ENCODE measurements around the gene UBE2N. TPM values are rescaled to one million over a fixed set of nuclear protein-coding genes. Genes with fewer than 3 reads are reported as not detected.
A peak's percentile ranks its signal among the peaks of the same experiment; 100 is the strongest.
"Not testable (repeated sequence)": the region's sequence is repeated elsewhere in the genome, so short reads cannot be mapped to it uniquely, and the experiment has no call there.

UBE2N gene
- total RNA-seq, 1 donor from 2014 or later, result 57.6 TPM

DNA sequence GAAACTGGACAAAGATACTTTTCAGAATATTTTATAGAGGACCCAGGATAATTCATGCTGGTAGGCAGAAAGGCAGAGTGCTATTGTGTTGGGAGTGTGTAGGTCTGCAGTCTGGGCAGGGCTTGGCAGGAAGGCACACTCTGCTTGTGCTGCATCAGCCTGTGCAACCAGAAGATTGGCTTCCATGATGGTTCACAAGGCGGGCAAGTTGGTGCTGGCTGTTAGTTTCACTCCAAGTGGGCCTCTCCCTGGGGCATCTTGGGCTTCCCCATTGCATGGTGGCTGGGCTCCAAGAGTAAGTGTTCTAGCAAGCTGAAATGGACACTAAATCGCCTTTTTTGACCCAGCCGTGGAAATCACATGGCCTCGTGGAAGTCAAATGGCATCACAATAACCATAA lies 1.8 kb upstream of the UBE2N start:
- no peak for DNase-seq (ENCODE audit: low read depth)

GRCh38 chr12:93442411-93443340 lies 929 bp upstream of the UBE2N start:
- no peak for DNase-seq (ENCODE audit: low read depth)

DNA sequence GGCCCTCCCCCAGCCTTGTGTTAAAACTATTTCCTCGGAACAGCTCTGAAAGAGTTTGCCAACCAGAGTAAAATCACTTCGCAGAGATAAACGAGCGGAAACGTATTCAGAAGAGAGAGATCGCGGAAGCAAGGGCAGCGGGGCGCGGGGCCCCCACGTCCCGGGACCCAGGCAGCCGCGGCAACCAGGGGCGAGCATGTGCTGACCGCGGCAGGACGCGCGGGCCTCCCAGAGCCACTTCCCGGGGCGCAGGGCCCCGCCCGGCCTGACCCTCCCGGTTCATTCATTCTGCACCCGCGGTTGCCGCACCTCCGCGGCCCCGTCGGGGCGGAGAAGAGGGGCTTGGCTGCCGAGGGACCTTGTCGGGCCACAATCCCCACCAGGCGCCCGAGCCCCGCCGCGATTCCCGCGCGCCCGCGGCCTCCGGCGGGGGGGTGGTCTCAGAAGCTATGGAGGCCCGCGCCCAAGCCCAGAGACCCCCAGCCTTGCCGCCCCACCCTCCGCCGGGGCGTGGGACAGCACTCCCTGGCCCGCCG lies 598 bp downstream of the UBE2N start:
- DNase-seq (ENCODE audit: low read depth), result peak; percentile 24

- DNase-seq (ENCODE audit: low read depth), result no peak
Measured at GRCh38 chr12:93440043-93440835, 1.5 kb downstream of the UBE2N start.

DNA sequence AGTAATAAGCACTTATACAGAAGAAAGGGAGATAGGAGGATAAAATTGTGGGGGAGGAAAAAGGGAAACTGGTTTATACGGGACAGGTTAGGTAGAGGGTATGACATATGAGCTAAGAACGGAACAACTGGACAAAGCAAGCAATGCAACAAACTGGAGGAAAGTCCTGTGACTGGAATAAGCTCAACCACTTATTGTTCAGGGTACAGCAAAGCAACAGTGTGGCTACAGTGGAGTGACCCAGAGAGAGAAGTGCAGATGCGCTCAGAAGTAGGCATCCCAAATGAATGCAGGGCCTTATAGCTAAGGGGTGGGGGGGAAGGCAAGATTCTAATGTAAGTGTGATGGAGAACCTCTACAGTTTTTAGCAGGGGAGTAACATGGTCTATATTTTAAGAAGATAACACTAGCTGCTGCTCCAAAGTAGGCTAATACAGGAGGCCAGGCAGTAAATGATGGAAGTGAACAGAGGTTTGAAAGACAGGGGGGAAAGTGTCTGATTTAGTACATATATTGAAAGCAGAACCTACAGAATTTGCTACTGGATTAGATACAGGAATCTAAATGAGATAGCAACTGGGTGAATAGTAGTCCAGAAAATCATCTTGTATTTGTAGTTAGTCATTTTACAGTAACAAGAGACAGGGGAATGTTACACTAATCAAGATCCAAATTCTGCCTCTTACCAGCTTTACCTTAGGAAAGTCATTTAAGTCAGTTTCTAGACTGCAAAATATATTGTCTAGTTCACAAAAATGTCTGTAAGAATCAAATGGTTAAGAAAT lies 3.3 kb downstream of the UBE2N start:
- no peak for DNase-seq (ENCODE audit: low read depth)

DNA sequence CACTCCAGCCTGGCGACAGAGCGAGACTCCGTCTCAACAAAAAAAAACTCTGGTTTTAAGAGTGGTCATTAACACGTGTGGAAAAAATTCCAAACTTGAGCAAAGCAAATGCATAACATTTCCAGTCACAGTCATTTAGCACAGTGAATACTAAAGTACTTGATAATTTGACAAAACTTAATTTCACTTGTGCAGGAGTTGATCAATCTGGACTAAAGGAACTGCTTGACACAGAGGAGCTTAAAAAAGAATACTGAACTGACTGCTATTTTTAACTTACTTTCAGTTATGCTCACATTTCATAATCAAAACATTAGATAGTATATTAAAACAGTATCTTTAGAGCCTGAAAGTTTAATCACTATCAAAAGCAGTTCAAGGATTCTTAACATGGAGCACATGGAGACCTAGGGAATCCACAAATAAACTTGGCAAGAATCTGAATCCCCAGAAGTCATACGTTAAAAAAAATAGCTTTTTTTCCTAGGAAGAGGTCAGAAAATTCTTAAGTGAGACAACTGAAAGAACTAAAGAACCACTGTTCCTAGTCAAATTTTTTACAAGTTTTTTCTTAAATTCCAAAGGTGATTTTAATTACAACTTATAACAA lies 7.4 kb downstream of the UBE2N start:
- no peak for DNase-seq (ENCODE audit: low read depth)

GRCh38 chr12:93432031-93432430 lies 9.7 kb downstream of the UBE2N start:
- DNase-seq (ENCODE audit: low read depth), result not testable (repeated sequence)

- DNase-seq (ENCODE audit: low read depth), result no peak
Measured at GRCh38 chr12:93430280-93430679, 11.5 kb downstream of the UBE2N start.

DNA sequence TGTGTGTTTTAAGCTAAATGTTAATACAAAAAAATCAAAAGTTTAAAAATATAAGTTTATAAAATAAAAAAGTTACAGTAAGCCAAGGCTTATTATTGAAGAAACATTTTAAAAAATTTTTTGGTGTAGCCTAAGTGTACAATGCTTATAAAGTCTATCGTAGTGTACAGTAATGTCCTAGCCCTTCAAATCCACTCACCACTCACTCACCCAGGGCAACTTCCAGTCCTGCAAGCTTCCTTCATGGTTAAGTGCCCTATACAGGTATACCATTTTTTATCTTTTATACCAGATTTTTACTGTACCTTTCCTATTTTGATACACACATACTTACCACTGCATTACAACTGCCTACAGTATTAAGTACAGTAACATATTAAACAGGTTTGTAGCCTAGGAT lies 11.9 kb downstream of the UBE2N start:
- no peak for DNase-seq (ENCODE audit: low read depth)

DNA sequence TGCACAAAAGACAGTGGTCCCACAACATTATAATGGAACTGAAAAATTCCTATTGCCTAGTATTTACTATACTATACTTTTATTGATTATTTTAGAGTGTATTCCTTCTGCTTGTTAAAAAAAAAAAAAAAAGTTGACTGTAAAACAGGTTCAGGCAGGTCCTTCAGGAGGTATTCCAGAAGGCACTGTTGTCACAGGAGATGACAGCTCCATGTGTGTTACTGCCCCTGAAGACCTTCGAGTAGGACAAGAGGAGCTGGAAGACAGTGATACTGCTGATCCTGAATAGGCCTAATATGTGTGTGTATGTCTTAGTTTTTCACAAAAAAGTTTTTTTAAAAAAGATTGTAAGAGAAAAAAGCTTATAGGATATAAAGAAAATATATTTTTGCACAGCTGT lies 12.3 kb downstream of the UBE2N start:
- DNase-seq (ENCODE audit: low read depth), result no peak

- DNase-seq (ENCODE audit: low read depth), result no peak
Measured at GRCh38 chr12:93427779-93428564, 13.8 kb downstream of the UBE2N start.

- DNase-seq (ENCODE audit: low read depth), result no peak
Measured at GRCh38 chr12:93426412-93426805, 15.3 kb downstream of the UBE2N start.

DNA sequence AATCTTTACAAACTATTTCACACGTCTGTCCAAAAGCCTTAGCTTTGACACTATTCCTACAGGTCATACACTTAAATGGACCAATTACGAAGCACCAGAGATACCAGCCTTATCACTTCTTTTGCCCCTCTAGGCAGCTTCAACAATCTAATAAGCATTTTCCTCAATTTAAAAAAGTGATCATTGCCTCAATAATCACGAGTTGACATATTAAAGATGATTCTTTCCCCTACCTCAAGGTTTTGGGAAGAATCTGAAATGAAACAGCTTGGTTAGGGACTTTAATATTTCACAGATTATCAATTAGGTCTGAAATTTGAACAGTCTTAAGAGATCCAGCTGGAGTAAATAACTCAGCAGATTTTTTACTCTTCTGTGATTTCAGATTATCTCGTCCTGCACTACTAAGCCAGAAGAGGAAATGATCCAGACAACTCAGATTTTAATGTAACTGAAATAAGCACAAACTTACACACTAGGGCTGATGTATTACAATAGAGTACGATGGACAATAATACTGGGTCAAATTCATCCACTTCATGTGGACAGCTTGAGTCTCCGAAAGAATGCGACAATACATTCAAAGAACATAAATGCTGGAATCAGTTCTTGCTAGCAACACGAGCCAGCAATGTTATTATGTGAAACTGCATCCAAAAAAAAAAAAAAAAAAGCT lies 15.9 kb downstream of the UBE2N start:
- no peak for DNase-seq (ENCODE audit: low read depth)

DNA sequence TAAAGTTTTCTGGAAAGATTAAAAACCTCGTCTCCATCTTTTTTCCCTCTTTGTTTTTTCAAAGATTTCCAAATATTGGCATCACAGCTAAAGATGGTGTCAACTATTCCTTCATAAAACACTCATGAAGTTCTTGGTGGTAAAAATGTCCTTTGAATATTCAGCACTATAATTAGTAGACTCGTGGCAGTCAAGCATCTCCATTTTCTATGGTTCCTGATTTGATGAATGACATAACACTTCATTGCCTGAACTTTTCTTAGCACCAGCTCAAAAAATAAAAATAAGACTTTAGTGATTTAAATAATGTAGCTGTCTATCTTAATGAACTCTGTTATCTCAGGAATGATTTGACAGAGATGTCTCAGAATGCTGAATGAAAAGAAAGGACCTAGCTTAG lies 19.7 kb downstream of the UBE2N start:
- no peak for DNase-seq (ENCODE audit: low read depth)

DNA sequence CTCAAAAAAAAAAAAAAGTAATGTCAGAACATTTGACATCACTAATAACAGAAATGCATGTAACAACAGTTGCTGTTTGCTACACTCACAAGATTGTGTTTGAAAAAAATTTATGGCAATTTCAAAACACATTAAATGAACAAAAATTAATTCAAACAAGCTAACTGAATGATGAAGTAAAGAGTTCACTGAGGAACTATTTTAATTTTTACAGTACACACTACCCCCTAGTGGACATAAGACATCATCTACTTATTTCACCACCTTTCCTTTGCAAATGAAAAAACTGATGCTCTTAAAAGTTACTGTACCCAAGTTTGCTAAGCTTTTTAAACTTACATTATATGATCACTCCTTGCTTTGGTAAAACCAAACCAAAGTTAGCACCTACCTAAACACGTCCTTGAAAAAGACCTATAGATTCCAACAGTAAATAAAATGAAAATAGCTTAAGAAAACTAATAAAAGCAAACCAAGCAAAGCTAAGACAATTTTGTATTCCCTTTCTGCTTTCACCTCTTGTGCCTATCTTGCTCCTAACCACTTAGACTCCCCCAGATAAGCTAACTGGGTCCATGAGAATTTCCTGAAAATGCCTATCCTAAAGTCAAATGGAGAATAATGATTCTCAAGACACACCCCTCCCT lies 22.2 kb downstream of the UBE2N start:
- peak; percentile 60 for DNase-seq (ENCODE audit: low read depth)

GRCh38 chr12:93417967-93418480 lies 23.7 kb downstream of the UBE2N start:
- no peak for DNase-seq (ENCODE audit: low read depth)

DNA sequence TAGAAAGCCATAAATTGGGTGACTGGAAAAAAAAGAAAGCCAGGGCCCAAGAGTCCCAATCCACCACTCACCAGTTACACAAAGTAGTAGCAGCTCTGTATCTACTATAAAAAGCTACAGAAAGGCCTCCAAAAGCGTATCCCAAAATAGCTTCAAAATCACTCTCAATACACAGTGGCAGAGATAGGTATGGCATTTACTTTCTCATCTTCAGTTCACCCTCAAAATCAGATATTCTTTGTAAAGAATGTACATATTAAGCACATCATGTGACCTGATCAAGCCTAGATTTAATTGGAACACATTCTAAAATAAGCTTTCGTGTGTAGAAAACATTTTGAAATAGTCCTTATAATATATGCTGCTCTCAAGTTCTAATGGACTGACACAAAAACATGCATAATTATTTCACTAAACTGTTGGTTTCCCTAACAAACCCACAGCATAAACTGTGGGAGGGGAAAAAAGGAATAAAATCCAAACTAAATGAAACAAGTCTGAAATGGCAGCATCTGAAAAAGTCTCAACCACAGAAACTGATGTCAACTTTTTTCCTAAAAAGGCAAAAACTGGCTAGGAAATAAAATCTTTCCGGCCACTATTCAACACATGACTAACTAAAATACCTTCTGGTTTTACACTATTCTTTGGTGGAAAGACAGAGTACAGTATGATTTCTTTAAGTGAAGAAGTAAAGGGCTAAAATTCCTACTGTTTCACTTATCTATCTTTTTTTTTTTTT lies 25.9 kb downstream of the UBE2N start:
- peak; percentile 54 for DNase-seq (ENCODE audit: low read depth)

DNA sequence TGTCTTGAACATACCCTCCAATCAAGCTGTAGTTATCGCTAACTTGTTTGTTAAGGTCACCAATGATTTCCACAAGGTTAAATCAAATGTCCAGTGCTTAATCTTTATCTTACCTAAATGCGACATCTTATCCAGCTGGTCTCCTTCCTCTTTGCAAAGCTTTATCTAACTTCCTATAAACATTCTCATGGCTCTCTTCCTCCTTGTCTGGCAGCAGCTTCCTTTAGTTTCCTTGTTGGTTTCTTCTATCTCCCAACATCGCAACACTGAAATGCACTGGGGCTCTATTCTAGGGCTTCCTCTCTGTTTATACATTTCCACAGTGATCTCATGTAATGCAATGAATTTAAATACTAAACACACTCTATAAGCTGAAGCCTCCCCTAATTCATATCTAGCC lies 28.7 kb downstream of the UBE2N start:
- no peak for DNase-seq (ENCODE audit: low read depth)
